GM19351 (cell line): ENCODE data around the gene KNCN.

Source experiments
- ATAC-seq: cut with Tn5 transposase; IDR thresholded peaks from one replicate; pipeline ENCODE4 v1.9.1; 2021; ENCODE audit warnings: mild to moderate bottlenecking, moderate library complexity; ENCODE audit not compliant: unreplicated experiment

The KNCN gene

GRCh38 chr1:46569884-46570725 is 18.7 kb upstream of the KNCN start:
- ATAC-seq = no peak

DNA sequence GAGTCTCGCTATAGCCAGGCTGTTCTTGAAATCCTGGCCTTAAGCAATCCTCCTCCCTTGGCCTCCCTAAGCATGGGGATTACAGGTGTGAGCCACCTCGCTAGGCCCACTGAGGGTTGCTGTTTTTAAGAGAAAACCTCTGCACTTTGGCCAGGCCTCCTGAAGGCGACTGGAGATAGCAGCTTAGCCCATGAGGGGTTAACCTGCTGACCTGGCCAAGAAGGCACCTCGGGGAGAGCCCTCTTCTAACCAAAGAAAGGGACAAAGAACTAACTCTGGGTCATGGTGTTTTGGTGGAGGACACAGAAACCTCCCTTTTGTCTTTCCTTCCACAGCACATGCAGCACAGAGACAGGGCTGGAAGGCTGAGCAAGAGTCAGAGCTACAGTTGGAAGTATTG is 17.7 kb upstream of the KNCN start:
- no peak for ATAC-seq

DNA sequence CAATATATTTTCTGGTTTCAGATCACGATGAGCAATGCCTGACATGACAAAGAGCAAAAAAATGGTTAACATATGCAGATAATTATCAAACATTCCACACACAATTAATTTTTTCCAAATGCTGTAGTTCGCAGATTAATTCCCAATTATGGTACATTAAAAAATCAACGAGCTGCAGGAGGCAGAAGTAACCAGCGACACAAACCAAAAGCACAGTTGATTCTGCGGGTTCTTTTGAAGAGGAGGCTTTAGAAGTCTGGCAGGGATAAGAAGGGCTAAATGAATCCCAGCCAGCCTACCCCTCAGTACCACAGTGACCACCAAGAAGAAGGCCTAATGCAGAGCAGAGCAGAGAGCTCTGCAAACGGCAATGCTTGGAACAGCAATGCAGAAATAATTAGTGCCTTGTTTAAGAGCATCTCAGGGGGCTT is 17.0 kb upstream of the KNCN start:
- no peak for ATAC-seq

- ATAC-seq = no peak
These were observed 11.9 kb upstream of the KNCN start for GRCh38 chr1:46563341-46563740.

DNA sequence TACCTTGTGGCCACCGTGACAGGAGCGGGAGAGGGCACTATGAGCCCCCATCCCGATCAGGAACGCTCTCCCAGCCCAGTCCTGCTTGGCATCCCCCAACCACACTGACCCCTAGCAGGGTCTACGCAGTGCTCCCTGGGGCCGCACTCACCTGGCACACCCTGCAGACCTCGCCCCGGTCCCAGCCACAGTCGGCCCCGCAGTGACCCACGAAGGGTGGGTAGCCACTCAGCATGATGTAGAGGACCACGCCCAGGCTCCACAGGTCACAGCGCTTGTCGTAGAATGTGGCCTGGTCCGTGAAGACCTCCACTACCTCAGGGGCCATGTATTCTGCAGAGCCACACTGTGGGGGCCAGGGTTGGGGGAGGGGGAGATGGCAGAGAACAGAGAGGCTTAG is 11.1 kb upstream of the KNCN start:
- ATAC-seq = no peak

DNA sequence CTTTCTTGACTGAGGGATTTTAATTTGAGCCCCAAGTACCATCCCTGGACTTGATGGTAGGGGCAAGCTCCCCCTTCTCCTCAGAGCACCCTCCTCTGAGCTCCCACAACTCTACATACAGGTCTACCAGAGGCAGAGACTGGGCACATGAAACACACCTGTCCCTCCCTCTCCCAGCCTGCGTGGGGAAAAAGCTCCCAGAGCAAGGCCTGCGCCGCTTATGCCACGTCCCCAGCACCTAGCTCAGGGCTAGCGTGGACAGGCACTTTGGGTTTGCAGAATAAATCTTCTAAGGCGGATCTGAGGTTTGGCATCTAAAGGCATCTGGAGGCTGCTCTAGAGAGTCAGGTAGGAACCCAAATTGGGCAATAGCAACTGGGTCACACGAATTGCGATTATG is 7.5 kb upstream of the KNCN start:
- no peak for ATAC-seq

DNA sequence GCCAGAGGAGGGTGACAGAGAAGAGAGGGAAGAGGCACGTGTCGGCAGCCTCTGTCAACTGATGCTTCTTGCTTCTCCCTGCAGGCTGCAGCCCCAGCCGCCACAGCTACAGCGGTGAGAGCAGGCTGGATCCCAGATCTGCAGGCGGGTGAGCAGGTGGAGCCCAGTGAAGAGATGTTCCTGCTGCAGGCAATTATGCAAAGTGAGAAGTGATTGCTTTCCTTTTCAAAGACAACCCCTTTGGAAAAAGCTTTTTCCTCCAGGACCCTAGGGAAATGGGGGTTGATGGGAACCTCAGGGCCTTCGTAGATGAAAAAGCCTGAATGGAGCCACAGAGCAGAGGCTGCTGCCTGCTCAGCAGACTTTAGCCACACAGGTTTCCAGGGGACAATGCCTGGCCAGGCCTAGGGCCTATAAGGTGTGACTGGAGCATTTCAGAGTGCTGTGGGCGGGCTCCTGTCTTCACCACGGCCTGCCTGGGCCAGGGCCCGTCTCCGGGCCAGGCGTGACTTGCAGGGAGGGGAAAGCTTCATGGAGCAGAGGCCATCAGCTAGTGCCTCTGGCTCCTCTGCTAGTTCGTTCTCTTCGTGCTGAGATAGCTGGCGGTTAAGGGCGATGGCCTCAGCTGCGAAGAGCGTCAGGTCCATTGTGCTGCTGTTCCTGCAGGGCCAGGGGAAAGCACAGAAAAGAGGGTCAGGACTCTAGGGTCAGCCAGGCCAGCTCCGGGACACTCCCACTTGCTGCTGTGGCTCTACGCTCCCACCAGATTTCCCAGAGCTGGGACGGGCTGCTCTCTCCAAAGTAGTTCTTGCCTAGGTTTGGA is 6.9 kb upstream of the KNCN start:
- no peak for ATAC-seq

GRCh38 chr1:46557403-46557802 is 6.0 kb upstream of the KNCN start:
- no peak for ATAC-seq

DNA sequence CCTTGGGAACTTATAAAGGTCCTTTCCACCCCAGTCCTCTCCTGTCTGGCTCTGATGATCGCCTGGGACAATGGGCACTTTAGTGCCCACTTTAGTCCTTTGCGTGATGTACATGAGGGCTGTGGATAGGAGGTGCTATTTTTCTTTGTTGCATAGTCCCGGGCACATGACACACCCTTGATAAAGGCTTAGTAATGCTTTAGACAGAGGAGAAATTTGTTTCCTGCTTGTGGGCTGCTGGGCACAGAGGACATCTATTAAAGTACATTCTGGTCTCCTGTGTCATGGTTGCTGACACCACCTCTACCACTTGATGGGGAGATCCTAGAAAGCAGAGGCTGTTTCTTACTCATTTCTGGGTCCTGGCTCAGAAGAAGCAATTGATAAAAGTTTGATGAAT is 5.4 kb upstream of the KNCN start:
- no peak for ATAC-seq

- no peak for ATAC-seq
These were observed 4.6 kb upstream of the KNCN start for GRCh38 chr1:46555826-46556619.

GRCh38 chr1:46554597-46555381 is 3.3 kb upstream of the KNCN start:
- no peak for ATAC-seq

GRCh38 chr1:46554236-46554596 is 2.8 kb upstream of the KNCN start:
- ATAC-seq = no peak

GRCh38 chr1:46553506-46553905 is 2.1 kb upstream of the KNCN start:
- ATAC-seq = no peak

DNA sequence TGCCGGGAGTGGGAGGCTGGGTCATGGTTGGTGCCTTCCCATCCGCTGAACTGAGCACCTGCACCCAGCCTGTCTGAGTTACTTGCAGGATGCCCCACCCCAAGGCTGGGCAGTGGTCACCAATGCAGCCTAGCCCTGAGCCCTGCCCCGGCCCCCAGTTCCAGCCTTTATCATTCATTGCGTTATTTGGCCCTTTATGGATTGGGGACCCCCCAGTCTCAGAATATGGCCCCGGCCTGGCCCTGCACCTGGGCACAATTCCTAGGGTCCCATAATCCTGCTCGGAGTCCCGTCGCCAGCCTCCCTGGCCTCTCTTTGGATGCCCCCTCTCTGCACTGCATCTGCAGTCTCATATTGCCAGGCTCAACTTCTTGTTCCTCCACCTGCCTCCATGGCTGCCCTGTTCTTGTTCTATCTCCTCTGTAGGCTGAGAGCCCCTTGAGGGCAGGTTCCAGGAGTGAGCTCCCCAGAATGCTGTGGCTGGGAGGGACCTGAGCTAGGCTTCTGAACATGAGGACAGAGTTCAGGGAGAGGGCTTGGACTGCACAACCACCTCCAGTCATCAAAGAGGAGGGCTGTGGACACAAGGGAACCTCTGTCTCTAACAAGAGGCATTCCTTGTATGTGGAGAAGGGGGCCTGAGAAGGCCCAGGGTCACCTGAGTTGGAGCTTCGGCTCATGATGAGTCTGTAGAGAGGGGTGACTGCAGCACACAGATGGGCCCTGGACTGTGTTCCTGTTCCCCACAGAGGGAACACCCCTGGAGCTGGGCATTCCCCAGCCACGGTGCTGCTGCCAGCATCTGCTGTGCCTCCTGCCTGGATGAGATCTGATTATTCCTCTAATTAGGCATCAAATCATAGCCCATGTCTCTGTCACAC is 1.1 kb upstream of the KNCN start:
- no peak for ATAC-seq

GRCh38 chr1:46550751-46551231 is 656 bp downstream of the KNCN start:
- ATAC-seq = no peak

- ATAC-seq = peak; percentile 49
These were observed 1.5 kb downstream of the KNCN start for GRCh38 chr1:46549697-46550681.

DNA sequence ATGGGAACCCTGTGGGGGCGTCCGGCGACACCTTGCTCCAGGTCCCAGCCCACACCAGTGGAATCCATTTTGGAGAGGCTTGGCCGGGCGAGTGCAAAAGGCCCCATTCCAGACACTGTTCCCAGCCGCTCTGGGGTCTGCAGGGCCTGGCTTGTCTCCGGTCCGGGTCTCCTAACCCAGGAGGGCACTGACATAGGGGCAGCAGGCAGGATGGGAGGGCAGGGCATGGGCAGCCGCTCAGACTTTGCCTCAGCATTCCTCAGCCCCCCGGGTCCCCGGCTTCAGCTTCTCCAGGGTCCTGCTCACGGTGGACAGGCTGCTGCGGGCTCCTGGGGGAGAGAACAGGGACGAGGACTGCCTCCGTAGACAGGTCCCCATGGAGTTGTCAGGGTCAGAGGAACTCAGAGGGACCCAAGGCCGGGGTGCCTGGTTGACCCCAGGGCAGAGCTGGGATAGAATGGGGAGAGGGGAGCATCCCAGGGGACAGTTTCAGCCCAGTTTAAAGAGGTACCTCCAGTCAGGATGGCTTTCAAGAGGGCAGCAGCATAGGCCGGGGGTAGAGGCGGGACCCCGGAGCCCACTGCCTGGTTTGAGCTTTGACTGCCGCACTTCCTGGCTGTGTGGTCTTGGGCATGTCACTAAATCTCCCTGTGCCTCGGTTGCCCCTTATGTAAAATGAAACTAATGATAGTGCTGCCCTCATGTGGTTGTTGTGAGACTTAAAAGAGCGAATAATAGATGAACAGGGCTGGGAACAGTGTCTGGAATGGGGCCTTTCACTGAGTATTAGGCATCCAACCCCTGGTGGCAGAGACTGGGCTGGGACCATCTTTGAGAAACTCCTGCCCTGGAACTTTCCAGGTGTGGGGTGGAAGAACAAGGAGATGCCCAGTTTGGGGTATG is 3.7 kb downstream of the KNCN start:
- no peak for ATAC-seq
